Cardiac fibroblast (primary cell): Measurements from ENCODE around the gene HMOX1.

Experiments used
- DNase-seq, 2 donors: peaks; one replicate each; pipeline versions ENCODE4 v3.0.0 to v3.0.0-alpha.2; 2010; ENCODE audit warnings: low read depth in 2 of 2
- H3K4me3 ChIP-seq, 2 donors: replicated peaks in 1 of 2; 1 replicate in 1 of 2; 2 replicates in 1 of 2; pipeline ENCODE4 v1.5.1; 2011; ENCODE audit warnings: low read depth in 2 of 2, low read length in 2 of 2, mild to moderate bottlenecking in 2 of 2, moderate library complexity in 1 of 2
- TF ChIP-seq, protein P1 (sequence below): IDR thresholded peaks from one replicate; pipeline ENCODE4 v1.5.1; 2011; ENCODE audit warnings: low read depth, mild to moderate bottlenecking, low read length, inconsistent platforms

The HMOX1 gene

DNA sequence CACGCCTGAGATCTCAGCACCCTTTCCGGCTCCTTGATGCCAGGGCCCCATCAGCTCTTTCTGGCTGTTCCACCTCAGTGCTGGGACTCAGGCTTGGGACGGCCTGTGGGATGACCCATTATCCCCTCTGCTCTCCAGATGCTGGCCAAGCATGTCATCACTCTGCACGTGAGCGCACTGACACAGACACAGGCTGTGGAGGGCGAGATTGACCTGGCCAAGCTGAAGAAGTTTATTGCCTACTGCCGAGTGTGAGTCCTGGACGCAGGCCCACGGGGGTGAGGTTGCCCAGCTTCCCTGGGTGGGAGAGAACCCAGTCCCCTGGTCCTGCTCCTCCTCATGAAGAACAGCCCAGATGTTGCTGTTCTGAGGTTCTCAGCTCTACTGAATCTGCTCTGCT is 36.7 kb downstream of the HMOX1 start:
- no peak for DNase-seq
- TF ChIP-seq, protein P1, sequence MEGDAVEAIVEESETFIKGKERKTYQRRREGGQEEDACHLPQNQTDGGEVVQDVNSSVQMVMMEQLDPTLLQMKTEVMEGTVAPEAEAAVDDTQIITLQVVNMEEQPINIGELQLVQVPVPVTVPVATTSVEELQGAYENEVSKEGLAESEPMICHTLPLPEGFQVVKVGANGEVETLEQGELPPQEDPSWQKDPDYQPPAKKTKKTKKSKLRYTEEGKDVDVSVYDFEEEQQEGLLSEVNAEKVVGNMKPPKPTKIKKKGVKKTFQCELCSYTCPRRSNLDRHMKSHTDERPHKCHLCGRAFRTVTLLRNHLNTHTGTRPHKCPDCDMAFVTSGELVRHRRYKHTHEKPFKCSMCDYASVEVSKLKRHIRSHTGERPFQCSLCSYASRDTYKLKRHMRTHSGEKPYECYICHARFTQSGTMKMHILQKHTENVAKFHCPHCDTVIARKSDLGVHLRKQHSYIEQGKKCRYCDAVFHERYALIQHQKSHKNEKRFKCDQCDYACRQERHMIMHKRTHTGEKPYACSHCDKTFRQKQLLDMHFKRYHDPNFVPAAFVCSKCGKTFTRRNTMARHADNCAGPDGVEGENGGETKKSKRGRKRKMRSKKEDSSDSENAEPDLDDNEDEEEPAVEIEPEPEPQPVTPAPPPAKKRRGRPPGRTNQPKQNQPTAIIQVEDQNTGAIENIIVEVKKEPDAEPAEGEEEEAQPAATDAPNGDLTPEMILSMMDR: no peak
- no peak overlapping the region for H3K4me3 ChIP-seq

GRCh38 chr22:35418088-35418487 is 37.2 kb downstream of the HMOX1 start:
- TF ChIP-seq, protein P1: no peak
- DNase-seq: peak; percentile 37 to 42
- no peak overlapping the region for H3K4me3 ChIP-seq

DNA sequence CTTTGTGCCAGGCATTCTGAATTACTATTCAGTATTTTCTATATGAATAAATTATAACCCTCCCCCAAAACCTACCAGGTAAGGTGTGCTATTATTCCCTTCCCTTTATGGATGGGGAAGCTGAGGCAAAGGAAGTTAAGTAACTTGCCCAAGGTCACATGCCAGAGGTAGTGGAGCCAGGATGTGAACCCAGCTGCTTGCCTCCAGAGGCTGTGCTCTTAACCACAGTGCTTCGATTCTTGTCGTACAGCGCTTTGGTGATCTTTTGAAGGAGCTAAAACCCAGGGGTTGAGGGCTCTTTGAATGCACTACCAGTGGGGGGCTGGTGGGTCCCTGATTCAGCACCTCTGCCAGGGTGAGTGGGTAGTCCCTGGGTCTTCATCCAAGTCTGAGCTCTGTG is 37.8 kb downstream of the HMOX1 start:
- H3K4me3 ChIP-seq: no peak overlapping the region
- DNase-seq: no peak
- TF ChIP-seq, protein P1: no peak

GRCh38 chr22:35419756-35420155 is 38.9 kb downstream of the HMOX1 start:
- no peak for DNase-seq
- TF ChIP-seq, protein P1: no peak
- H3K4me3 ChIP-seq: no peak overlapping the region

- TF ChIP-seq, protein P1: no peak
- no peak overlapping the region for H3K4me3 ChIP-seq
- no peak for DNase-seq
Measured at GRCh38 chr22:35421121-35421520, 40.2 kb downstream of the HMOX1 start.

- TF ChIP-seq, protein P1: no peak
- no peak for DNase-seq
- H3K4me3 ChIP-seq: no peak overlapping the region
Measured at GRCh38 chr22:35422145-35422544, 41.2 kb downstream of the HMOX1 start.

- TF ChIP-seq, protein P1: no peak
- no peak overlapping the region for H3K4me3 ChIP-seq
- no peak for DNase-seq
Measured at GRCh38 chr22:35422936-35423335, 42.0 kb downstream of the HMOX1 start.
